Fibroblast of mammary gland (primary cell): ENCODE measurements around the gene DCC.

Experiments used
- DNase-seq: peaks from one replicate; pipeline ENCODE4 v3.0.0-alpha.2; 2010; ENCODE audit warnings: low read depth
- H3K4me3 ChIP-seq: 2 replicates; pipeline ENCODE4 v1.5.1; 2011; ENCODE audit warnings: low read depth, mild to moderate bottlenecking, low read length, moderate library complexity; ENCODE audit not compliant: control insufficient read depth
- TF ChIP-seq, protein P1 (sequence below): conservative IDR thresholded peaks from 2 replicates; pipeline ENCODE4 v1.5.1; 2011; ENCODE audit warnings: low read depth, low read length, inconsistent platforms; ENCODE audit not compliant: control insufficient read depth, insufficient read depth

The DCC gene

GRCh38 chr18:53153800-53154199 is 813.8 kb downstream of the DCC start:
- TF ChIP-seq, protein P1, sequence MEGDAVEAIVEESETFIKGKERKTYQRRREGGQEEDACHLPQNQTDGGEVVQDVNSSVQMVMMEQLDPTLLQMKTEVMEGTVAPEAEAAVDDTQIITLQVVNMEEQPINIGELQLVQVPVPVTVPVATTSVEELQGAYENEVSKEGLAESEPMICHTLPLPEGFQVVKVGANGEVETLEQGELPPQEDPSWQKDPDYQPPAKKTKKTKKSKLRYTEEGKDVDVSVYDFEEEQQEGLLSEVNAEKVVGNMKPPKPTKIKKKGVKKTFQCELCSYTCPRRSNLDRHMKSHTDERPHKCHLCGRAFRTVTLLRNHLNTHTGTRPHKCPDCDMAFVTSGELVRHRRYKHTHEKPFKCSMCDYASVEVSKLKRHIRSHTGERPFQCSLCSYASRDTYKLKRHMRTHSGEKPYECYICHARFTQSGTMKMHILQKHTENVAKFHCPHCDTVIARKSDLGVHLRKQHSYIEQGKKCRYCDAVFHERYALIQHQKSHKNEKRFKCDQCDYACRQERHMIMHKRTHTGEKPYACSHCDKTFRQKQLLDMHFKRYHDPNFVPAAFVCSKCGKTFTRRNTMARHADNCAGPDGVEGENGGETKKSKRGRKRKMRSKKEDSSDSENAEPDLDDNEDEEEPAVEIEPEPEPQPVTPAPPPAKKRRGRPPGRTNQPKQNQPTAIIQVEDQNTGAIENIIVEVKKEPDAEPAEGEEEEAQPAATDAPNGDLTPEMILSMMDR, result no peak
- no peak overlapping the region for H3K4me3 ChIP-seq
- no peak for DNase-seq

GRCh38 chr18:53165770-53166169 is 825.8 kb downstream of the DCC start:
- no peak for DNase-seq
- TF ChIP-seq, protein P1, result no peak
- no peak overlapping the region for H3K4me3 ChIP-seq

GRCh38 chr18:53169346-53169745 is 829.3 kb downstream of the DCC start:
- TF ChIP-seq, protein P1, result no peak
- DNase-seq, result no peak
- H3K4me3 ChIP-seq, result no peak overlapping the region

DNA sequence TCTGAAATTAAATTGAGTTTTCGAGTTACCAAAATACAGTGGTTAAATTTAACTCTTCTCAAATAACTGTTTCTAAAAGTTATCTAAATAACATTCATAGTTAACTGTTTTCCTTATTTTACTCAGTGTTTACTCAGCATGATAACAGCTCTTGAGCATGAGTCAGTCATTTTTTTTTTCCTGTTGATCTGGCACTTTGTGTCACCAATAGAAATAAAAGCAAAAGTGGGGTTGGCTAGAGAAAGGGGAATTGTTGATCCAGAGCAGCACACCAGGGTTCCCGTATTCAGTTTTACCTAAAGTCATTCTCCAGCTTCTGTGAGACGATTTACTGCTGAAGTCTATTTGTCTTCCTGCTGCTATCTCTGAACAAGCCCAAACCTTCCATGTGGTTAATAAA is 851.6 kb downstream of the DCC start:
- TF ChIP-seq, protein P1, result no peak
- no peak overlapping the region for H3K4me3 ChIP-seq
- no peak for DNase-seq

DNA sequence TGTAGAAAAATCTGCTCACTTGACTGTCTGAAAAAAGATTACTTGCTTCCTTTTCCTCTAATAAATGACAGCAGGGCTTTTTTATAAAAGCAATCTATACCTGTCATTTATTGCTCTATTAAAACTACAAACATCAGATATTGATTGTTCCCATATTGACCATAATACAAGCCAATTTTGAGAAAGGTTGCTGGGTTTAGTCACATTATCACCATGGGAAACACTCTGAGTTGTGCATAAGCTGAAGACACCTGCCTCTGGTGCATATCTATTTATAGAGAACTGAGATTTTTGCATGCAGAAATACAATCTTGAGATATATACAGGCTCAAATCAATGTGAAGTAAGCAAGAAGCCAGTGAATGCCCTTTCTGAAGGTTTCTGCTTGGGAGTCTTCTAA is 853.9 kb downstream of the DCC start:
- no peak for DNase-seq
- TF ChIP-seq, protein P1, result no peak
- H3K4me3 ChIP-seq, result no peak overlapping the region

DNA sequence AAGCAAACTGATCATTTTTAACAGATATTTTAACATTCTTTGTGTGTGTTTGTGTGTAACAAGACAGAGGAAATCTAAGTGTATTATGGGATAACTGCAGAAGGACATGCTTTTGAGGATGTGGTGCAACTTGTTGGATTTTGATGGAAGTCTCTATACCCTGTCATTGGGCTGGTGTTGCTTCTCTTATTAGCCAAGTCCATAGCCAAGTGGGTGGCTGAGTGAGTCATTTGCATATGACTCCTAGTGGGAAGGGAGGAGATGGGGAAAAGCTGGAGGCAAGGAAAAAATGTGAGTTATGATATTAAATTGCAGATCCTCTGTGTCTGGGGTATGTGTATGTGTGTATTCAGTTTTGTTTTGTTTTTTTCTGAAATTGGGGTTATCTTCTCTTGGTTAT is 879.9 kb downstream of the DCC start:
- H3K4me3 ChIP-seq, result no peak overlapping the region
- TF ChIP-seq, protein P1, result no peak
- DNase-seq, result no peak

GRCh38 chr18:53224128-53224778 is 884.3 kb downstream of the DCC start:
- no peak overlapping the region for H3K4me3 ChIP-seq
- DNase-seq, result no peak
- TF ChIP-seq, protein P1, result no peak
